Inflammatory macrophage treated with lipopolysaccharide for 4 hours (primary cell): ENCODE data around the gene GPR135.
"Not testable (repeated sequence)": the region's sequence is repeated elsewhere in the genome, so short reads cannot be mapped to it uniquely, and the experiment has no call there.

Experiments used
- DNase-seq: peaks from one replicate; pipeline ENCODE4 v3.0.0-alpha.2; 2020

The GPR135 gene

DNA sequence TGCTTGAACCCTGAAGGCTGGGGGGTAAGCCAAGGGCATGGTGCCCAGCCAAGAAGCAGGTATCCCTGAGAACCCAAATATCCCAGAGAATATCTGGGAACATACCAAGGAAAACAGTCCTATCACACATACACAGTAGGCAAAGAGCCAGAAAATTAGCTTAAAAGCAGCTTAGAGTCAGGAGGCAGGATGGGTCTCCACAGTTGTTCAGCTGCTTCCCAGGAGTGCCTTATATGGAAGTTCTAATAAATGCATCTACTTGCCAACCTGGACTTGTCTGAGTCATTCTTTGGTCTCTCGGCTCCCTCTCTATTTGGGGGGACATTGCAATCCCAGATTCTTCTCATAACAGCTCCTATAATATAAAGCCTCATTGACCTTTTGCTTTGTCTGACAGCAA lies 9.0 kb upstream of the GPR135 start:
- DNase-seq = no peak

DNA sequence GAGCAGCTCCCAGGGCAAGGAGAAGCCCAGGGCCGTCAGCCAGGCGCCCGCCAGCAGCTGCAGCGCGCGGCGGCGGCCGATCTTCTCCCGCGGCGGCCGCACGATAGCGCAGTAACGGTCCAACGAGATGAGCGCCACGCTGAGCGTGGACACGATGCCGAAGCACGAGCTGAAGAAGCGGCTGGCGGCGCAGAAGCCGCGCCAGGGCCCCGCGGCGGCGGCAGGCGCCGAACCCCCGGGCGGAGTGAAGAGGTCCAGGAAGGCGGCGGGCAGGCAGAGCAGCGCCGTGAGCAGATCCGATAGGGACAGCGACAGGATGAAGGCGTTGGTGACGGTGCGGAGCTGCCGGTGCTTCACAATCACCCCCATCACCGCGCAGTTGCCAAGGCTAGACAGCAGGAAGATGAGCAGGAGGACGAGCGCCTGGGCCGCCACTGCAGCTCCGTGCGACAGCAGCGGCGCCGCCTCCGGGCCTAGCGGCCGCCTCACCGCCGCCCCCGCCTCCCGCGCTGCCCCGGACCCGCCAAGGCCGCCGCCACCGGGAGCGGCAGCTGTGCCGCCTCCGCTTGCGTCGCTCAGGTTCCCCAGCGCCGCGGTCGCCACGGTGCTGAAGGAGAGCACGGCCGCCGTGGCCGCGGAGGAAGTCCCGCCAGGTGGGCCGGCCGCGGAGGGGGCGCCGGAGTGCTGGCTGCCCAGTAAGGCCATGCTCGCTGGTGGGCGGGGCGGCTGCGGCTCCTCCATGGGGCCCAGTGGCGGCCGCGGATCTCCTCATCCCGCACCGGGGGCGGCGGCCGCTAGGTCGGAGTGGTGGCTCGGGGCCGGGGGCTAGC lies 479 bp downstream of the GPR135 start:
- DNase-seq = peak; percentile 11

- no peak for DNase-seq
These were observed 1.2 kb downstream of the GPR135 start for GRCh38 chr14:59463787-59464485.

- DNase-seq = no peak
These were observed 3.3 kb downstream of the GPR135 start for GRCh38 chr14:59461891-59462290.

DNA sequence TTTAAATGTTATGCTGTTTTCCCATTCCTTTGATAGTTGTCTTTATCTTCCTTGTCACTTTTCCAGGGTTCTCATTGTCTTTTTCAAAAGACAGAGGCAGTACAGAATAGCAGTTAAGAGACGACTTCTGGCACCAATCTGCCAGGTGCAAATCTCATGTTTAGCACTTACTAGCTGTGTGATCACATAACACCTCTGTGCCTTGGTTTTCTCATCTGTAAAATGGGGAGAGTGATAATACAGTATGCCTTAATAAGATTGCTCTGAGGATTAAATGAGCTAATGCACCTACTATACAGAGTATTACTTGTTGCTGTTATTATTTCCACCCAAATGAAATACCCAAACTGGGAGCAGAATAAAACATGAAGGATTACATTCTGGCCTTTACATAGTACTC lies 4.8 kb downstream of the GPR135 start:
- DNase-seq = no peak

GRCh38 chr14:59458486-59458885 lies 6.7 kb downstream of the GPR135 start:
- no peak for DNase-seq

- no peak for DNase-seq
These were observed 9.8 kb downstream of the GPR135 start for GRCh38 chr14:59455411-59455810.

- DNase-seq = no peak
These were observed 11.0 kb downstream of the GPR135 start for GRCh38 chr14:59454139-59454538.

DNA sequence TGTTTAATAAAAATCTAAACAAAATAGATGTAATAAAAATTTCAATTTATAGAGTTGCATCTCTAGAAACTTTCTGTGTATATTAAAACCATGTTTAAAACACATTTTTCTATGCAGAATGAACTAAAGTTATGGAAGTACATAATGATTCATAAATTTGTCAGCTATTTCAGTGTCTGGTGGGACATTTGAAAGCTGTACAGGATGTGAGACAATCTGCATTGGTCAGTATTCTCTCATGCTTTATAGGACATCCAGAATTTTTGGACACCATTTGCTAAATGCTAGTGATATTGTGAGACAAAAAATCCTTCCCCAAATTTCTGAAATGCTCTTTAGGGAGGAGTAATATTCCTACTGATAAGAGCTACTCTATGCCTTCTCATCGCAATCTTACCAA lies 13.3 kb downstream of the GPR135 start:
- DNase-seq = no peak

GRCh38 chr14:59450716-59451115 lies 14.5 kb downstream of the GPR135 start:
- no peak for DNase-seq

- DNase-seq = not testable (repeated sequence)
These were observed 16.5 kb downstream of the GPR135 start for GRCh38 chr14:59448673-59449072.

DNA sequence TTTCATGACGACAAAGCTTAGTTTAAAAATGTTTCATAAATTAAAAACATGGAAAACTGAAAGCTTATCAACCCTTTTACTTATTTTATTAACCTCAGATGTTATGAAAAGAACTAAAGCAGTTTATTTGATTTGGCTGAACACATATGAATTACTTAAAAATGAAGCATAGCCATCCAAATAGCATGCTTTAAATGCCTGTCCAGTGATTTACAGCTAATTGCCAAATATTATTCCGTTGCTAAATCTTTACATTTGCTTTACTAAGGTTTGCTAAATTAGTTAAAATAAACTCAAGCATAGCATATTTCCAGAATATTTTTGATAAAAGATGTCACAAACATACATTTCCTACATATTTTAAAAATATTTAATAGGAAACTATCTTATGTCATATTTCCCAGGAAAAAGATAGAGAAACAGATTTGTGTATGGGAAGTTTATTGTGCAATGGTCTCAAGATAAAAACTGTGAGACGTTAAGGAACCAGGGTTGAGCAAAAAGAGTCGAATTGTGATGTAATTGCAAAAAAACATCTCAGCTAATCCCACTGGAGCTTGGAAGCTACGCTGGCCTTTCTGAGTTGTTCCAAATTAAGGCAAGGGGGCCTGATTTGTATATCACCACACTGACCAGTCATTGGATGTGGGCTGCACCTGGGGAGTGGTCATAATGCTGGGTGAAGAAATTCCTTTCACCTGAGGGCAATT lies 25.8 kb downstream of the GPR135 start:
- DNase-seq = peak; percentile 32

DNA sequence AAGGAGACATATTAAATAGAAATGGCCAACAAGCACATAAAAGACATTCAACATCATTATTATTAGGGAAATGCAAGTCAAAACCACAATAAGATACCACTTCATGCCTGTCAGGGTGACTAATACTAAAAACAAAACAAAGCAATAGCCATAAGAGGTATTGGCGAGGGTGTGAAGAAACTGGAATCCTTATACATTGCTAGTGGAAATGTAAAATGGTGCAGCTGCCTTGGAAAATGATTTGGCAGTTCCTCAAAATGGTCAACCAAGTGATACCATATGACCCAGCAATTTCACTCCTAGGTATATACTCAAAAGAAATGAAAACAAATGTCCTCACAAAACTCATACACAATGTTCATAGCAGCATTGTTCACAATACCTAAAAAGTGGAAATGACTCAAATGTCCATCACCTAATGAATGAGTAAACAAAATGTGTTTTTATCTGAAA lies 27.0 kb downstream of the GPR135 start:
- DNase-seq = peak; percentile 9

GRCh38 chr14:59435987-59436386 lies 29.2 kb downstream of the GPR135 start:
- DNase-seq = peak; percentile 51

GRCh38 chr14:59435101-59435500 lies 30.1 kb downstream of the GPR135 start:
- DNase-seq = no peak

DNA sequence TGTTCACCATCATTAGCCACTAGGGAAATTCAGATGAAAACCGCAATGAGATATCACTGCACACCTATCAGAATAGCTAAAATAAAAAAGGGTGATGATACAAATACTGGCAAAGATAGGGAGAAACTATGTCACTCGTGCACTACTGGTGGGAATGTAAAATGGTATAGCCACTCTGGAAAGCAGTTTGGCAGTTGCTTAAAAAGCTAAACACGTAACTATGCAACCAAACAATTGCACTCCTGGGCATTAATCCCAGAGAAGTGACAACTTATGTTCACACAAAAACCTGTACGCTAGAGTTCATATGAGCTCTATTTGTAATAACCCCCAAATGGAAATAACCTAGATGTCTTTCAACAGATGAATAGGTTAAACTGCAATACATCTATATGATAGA lies 35.4 kb downstream of the GPR135 start:
- DNase-seq = no peak

DNA sequence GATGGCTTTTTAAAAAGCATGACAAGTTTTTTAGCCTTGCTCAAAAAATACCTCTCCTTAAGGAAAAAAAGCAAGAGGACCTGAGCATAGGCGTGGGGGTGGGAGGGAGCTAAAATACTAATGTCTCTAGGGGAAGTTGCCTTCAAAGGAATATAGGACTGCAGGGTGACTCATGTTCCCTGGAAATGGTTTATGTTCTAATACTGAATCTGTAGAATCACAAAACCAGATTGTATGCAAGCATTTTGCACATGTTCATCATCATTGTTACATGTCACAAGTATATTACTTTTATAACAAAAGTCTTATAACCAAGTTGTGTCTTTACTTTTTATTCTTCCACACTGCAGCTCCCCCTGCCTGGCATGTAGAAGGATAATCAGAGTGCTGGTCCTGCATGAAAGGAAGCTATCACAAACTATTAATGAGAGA lies 36.6 kb downstream of the GPR135 start:
- DNase-seq = peak; percentile 63

GRCh38 chr14:59427653-59428580 lies 37.3 kb downstream of the GPR135 start:
- no peak for DNase-seq

DNA sequence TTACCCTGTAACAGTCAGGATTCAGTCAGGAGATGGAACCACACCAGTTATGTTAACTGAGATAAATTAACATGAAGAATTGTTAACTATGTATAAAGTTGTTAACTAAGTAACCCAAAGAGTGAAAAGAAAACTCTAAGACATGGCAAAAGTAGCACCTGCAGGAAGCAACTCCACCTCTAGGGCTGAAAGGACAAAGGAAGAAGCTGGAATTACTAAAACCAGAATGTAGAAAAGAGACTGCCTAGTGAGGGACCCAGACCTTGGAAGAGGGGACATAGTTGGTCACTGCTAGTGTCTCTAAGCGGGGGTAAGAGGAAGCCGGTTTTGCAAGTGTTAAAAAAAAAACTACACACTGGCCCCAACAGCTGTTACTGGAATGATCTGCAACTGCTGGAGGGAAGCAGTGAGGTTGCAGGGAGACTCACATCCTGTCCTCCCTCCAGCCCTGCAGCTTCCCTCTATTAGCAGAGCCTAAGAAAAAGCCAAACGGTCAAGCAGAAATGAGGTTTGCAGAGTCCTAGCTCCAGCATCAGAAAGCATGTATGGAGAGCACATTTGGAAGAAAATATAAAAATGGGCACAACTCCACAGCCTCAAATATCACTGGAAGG lies 39.8 kb downstream of the GPR135 start:
- peak; percentile 10 for DNase-seq

GRCh38 chr14:59424341-59425071 lies 40.7 kb downstream of the GPR135 start:
- DNase-seq = no peak
